Gastroesophageal sphincter (tissue), 3 donors: ENCODE data around the gene MCF2L2.

Experiments
- POLR2AphosphoS5 ChIP-seq: sonication (generic); formaldehyde crosslinking; IDR thresholded peaks from one replicate; pipeline ENCODE4 v1.6.1; 2017; ENCODE audit warnings: antibody characterized with exemption
- TF ChIP-seq, protein P1 (sequence below), 4 experiments: fragments of 200-600 bp in 2 of 4; fragments of 450-650 bp in 2 of 4; sonication (generic) in 1 of 4; IDR thresholded peaks; one replicate each; pipeline ENCODE4 v1.5.1; 2017 to 2019; ENCODE audit warnings: antibody characterized with exemption in 4 of 4, mild to moderate bottlenecking in 2 of 4, moderate library complexity in 2 of 4

DNA sequence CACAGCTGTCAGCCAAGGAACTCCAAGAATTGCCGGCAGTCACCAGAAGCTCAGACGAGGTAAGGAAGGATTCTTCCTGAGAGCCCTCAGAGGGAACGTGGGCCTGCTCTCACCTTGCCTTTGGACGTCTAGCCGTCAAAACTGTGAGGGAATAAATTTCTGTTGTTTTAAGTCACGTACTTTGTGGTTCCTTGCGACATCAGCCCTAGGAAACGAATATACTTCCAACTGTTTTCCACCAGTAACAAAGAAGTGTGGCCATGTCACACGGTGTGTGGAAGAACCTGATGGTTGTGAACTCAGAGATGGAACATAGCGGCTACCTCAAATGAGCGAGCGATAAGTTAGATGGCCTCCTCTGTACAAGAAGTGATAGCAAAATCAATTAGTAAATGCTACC, 216.3 kb downstream of the MCF2L2 start:
- TF ChIP-seq, protein P1, sequence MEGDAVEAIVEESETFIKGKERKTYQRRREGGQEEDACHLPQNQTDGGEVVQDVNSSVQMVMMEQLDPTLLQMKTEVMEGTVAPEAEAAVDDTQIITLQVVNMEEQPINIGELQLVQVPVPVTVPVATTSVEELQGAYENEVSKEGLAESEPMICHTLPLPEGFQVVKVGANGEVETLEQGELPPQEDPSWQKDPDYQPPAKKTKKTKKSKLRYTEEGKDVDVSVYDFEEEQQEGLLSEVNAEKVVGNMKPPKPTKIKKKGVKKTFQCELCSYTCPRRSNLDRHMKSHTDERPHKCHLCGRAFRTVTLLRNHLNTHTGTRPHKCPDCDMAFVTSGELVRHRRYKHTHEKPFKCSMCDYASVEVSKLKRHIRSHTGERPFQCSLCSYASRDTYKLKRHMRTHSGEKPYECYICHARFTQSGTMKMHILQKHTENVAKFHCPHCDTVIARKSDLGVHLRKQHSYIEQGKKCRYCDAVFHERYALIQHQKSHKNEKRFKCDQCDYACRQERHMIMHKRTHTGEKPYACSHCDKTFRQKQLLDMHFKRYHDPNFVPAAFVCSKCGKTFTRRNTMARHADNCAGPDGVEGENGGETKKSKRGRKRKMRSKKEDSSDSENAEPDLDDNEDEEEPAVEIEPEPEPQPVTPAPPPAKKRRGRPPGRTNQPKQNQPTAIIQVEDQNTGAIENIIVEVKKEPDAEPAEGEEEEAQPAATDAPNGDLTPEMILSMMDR (IDR thresholded peaks at IDR 0.05) = no peak
- no peak for TF ChIP-seq POLR2AphosphoS5
